Natural killer cell (primary cell): ENCODE measurements around the gene TRMT13. TPM values are rescaled to one million over a fixed set of nuclear protein-coding genes. Genes with fewer than 3 reads are reported as not detected.

Experiments
- ATAC-seq, 3 donors: fragments of 150-1000 bp in 2 of 3; fragments of 200-7000 bp in 1 of 3; cut with Tn5 transposase; 1 replicate in 1 of 3; 2 replicates in 2 of 3; pipeline ENCODE4 v1.10.0; 2021; ENCODE audit warnings: mild to moderate bottlenecking in 2 of 3, moderate library complexity in 2 of 3
- DNase-seq, 2 donors: peaks; one replicate each; pipeline versions ENCODE4 v3.0.0 to v3.0.0-alpha.2; 2013 to 2021; ENCODE audit warnings: mixed read lengths in 1 of 2
- H3K27ac ChIP-seq: one replicate; pipeline ENCODE4 v1.5.1; 2013; ENCODE audit warnings: mild to moderate bottlenecking, low read length
- H3K27me3 ChIP-seq: one replicate; pipeline ENCODE4 v1.6.1; 2013; ENCODE audit warnings: low read length; ENCODE audit not compliant: control insufficient read depth, insufficient read depth
- H3K36me3 ChIP-seq: one replicate; pipeline ENCODE4 v1.6.1; 2013; ENCODE audit warnings: low read length; ENCODE audit not compliant: control insufficient read depth, insufficient read depth
- H3K4me1 ChIP-seq: one replicate; pipeline ENCODE4 v1.6.1; 2013; ENCODE audit warnings: low read length; ENCODE audit not compliant: control insufficient read depth, insufficient read depth
- H3K4me3 ChIP-seq: one replicate; pipeline ENCODE4 v1.5.1; 2013; ENCODE audit warnings: low read length
- H3K9me3 ChIP-seq: one replicate; pipeline ENCODE4 v1.6.1; 2013; ENCODE audit warnings: low read length; ENCODE audit not compliant: control insufficient read depth, insufficient read depth
- H3K27ac Mint-ChIP-seq, 2 donors: one replicate each; pipeline ENCODE4 v1.8.0; 2022; ENCODE audit warnings: mild to moderate bottlenecking in 2 of 2, mixed read lengths in 2 of 2, moderate library complexity in 1 of 2
- H3K27me3 Mint-ChIP-seq, 2 donors: one replicate each; pipeline ENCODE4 v1.8.0; 2022; ENCODE audit warnings: low read depth in 2 of 2, mixed read lengths in 2 of 2
- H3K36me3 Mint-ChIP-seq: one replicate; pipeline ENCODE4 v1.8.0; 2022; ENCODE audit warnings: mixed read lengths
- H3K4me1 Mint-ChIP-seq, 2 donors: one replicate each; pipeline ENCODE4 v1.8.0; 2022; ENCODE audit warnings: mixed read lengths in 2 of 2
- H3K4me3 Mint-ChIP-seq: one replicate; pipeline ENCODE4 v1.8.0; 2022; ENCODE audit warnings: mild to moderate bottlenecking, moderate library complexity, mixed read lengths
- H3K9me3 Mint-ChIP-seq, 2 donors: one replicate each; pipeline ENCODE4 v1.8.0; 2022; ENCODE audit warnings: mixed read lengths in 2 of 2
- CTCF ChIP-seq: fragments of 200-600 bp; IDR thresholded peaks from one replicate; pipeline ENCODE4 v1.8.0; 2022; ENCODE audit warnings: antibody characterized with exemption
- WGBS: methylation state at CpG from one replicate; pipeline ENCODE4 v1.1.7; 2013; ENCODE audit warnings: missing lambda C conversion rate; ENCODE audit not compliant: insufficient coverage; 5-methylcytosine and 5-hydroxymethylcytosine counted together
- intact Hi-C: fragments of 100-400 bp; cut with micrococcal nuclease; formaldehyde crosslinking; loops from one replicate; pipeline ENCODE4 v1.14.2; 2022
- total RNA-seq, 4 donors: library from RNA; stranded (reverse); fragments of 120-200 nt in 1 of 4; gene quantifications; one replicate each; pipeline versions ENCODE4 v1.2.3 to v1.2.4, GENCODE V29; 2013 to 2022

Gene TRMT13
- total RNA-seq, 3 donors from 2014 or later (not counting 1 experiment from before 2014, with no cell fraction given) = 12.7 to 22.3 (median 13.4) TPM

- no peak for TF ChIP-seq CTCF
- H3K4me3 Mint-ChIP-seq = no peak overlapping the region
- intact Hi-C loops = no loop called here
- H3K36me3 Mint-ChIP-seq = no peaks in the 10 kb centered on the region
- H3K4me1 ChIP-seq = no peaks in the 10 kb centered on the region
- ATAC-seq = no peak
- no peaks in the 10 kb centered on the region for H3K27me3 Mint-ChIP-seq
- no peak overlapping the region for H3K27ac ChIP-seq
- H3K9me3 ChIP-seq = no peaks in the 10 kb centered on the region
- H3K27ac Mint-ChIP-seq = no peak overlapping the region
- H3K9me3 Mint-ChIP-seq = no peaks in the 10 kb centered on the region
- H3K36me3 ChIP-seq = peaks cover 23% of the 10 kb centered on the region
- no peak overlapping the region for H3K4me3 ChIP-seq
- no peaks in the 10 kb centered on the region for H3K27me3 ChIP-seq
- no peak for DNase-seq
- no peaks in the 10 kb centered on the region for H3K4me1 Mint-ChIP-seq
These were observed 23.4 kb upstream of the TRMT13 start for GRCh38 chr1:100109554-100110066.

DNA sequence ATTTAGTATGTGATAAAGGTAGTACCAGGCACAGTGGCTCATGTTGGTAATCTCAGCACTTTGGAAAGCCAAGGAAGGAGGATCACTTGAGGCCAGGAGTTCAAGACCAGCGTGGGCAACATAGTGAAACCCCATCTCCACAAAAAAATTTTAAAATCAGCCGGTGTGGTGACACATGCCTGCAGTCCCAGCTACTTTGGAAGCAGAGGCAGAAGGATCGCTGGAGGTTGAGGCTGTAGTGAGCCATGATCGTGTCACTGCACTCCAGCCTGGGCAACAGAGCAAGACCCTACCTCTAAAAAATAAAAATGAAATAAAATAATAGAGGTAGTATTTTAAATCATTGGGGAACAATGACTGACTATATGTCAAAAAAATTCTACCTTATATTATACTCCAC is 17.4 kb upstream of the TRMT13 start:
- Mint-ChIP-seq H3K4me3 (no peak overlapping the region), H3K27ac (no peak overlapping the region), H3K9me3 (no peaks in the 10 kb centered on the region), H3K4me1 (no peaks in the 10 kb centered on the region), H3K27me3 (no peaks in the 10 kb centered on the region), H3K36me3 (no peaks in the 10 kb centered on the region)
- Histone ChIP-seq H3K36me3 (peaks cover 4% of the 10 kb centered on the region), H3K4me1 (no peaks in the 10 kb centered on the region), H3K27ac (no peak overlapping the region), H3K27me3 (no peaks in the 10 kb centered on the region), H3K4me3 (no peak overlapping the region), H3K9me3 (no peaks in the 10 kb centered on the region)
- no peak for TF ChIP-seq CTCF
- WGBS = 100% methylated on average over 3 of the region's 4 CpGs
- no peak for DNase-seq
- ATAC-seq = no peak
- intact Hi-C loops = no loop called here

DNA sequence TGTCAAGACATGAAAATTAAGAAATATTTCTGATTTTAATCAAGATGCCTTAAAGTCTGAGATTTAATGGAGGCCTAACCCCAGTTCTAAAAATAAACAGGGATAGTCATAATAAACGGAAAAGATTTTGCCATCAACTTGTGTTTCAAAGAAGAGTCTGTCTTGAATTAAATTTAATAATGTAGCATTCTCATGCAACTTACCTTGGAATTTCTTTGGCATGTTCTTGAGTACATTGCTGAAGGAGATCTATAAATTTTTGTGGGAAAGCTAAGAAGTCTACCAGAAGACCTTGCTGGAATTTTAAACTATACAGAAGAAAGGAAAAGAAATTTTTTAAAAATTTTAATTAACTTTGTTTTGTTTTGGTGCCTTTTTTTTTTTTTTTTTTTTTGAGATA is 10.8 kb upstream of the TRMT13 start:
- TF ChIP-seq CTCF = no peak
- 100% methylated on average over 1 of the region's 1 CpG for WGBS
- ATAC-seq = no peak
- no peaks in the 10 kb centered on the region for H3K27me3 ChIP-seq
- no peaks in the 10 kb centered on the region for H3K4me1 ChIP-seq
- H3K27ac ChIP-seq = no peak overlapping the region
- H3K9me3 Mint-ChIP-seq = no peaks in the 10 kb centered on the region
- H3K4me3 Mint-ChIP-seq = no peak overlapping the region
- peaks cover 4% of the 10 kb centered on the region for H3K36me3 ChIP-seq
- H3K9me3 ChIP-seq = no peaks in the 10 kb centered on the region
- intact Hi-C loops = no loop called here
- no peak overlapping the region for H3K4me3 ChIP-seq
- H3K27ac Mint-ChIP-seq = no peak overlapping the region
- H3K4me1 Mint-ChIP-seq = no peaks in the 10 kb centered on the region
- no peak for DNase-seq
- H3K36me3 Mint-ChIP-seq = no peaks in the 10 kb centered on the region
- H3K27me3 Mint-ChIP-seq = no peaks in the 10 kb centered on the region

DNA sequence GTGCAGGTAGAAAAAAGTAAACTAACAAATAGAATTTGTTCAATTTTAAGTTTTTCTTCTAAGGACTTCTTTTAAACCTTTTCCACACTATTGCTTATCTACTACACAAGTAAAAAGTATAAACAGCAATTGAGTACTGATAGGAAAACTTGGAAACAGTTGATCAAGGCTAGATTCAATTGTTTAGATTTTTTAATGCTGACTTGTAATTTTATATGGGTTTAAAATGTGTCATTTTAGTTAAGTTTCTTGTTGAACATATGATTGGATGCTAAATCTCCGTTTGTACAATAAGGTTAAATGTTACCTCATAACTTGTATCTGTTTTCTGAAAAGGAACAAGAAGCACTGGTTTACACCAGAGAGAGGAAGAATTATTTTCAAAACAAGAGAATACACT is 5.7 kb upstream of the TRMT13 start:
- H3K36me3 Mint-ChIP-seq = no peaks in the 10 kb centered on the region
- Histone ChIP-seq H3K9me3 (no peaks in the 10 kb centered on the region), H3K4me1 (peaks cover 2% of the 10 kb centered on the region), H3K4me3 (no peak overlapping the region), H3K36me3 (no peaks in the 10 kb centered on the region), H3K27ac (no peak overlapping the region), H3K27me3 (no peaks in the 10 kb centered on the region)
- no peak overlapping the region for H3K4me3 Mint-ChIP-seq
- H3K27me3 Mint-ChIP-seq = no peaks in the 10 kb centered on the region
- TF ChIP-seq CTCF = no peak
- WGBS = 100% methylated on average over 1 of the region's 1 CpG
- no peak overlapping the region for H3K27ac Mint-ChIP-seq
- DNase-seq (no peak), ATAC-seq (no peak)
- intact Hi-C loops = no loop called here
- H3K4me1 Mint-ChIP-seq = peaks cover 8 to 12% of the 10 kb centered on the region in 2 donors
- H3K9me3 Mint-ChIP-seq = no peaks in the 10 kb centered on the region
